Neural cell (in vitro differentiated cells): ENCODE results near the gene SUFU.

Experiments used
- CTCF ChIP-seq: fragments of 450-650 bp; IDR thresholded peaks from 2 replicates; pipeline ENCODE4 v1.5.1; 2014; ENCODE audit warnings: antibody characterized with exemption, mild to moderate bottlenecking, moderate library complexity; ENCODE audit not compliant: poor library complexity, severe bottlenecking
- EP300 ChIP-seq: fragments of 450-650 bp; conservative IDR thresholded peaks from 2 replicates; pipeline ENCODE4 v1.6.1; 2014; ENCODE audit warnings: antibody characterized with exemption, mild to moderate bottlenecking, moderate library complexity; ENCODE audit not compliant: poor library complexity, severe bottlenecking
- EZH2 ChIP-seq: fragments of 200-600, 300-800 bp; shearing (Covaris generic), sonication (generic); IDR thresholded peaks from 2 replicates; pipeline ENCODE4 v1.6.1; 2014; ENCODE audit warnings: antibody characterized with exemption, low read length, borderline replicate concordance, mild to moderate bottlenecking; ENCODE audit not compliant: insufficient read depth, poor library complexity, severe bottlenecking
- POLR2AphosphoS5 ChIP-seq: IDR thresholded peaks from 2 replicates; pipeline ENCODE4 v1.6.1; 2012
- RAD21 ChIP-seq: fragments of 450-650 bp; conservative IDR thresholded peaks from 2 replicates; pipeline ENCODE4 v1.6.1; 2014; ENCODE audit warnings: antibody characterized with exemption, mild to moderate bottlenecking, moderate library complexity
- REST ChIP-seq: IDR thresholded peaks from 2 replicates; pipeline ENCODE4 v1.6.1; 2012; ENCODE audit warnings: borderline replicate concordance

GRCh38 chr10:102647443-102648268, 143.9 kb downstream of the SUFU start:
- TF ChIP-seq EZH2, result no peak
- no peak for TF ChIP-seq CTCF
- TF ChIP-seq POLR2AphosphoS5, result no peak
- no peak for TF ChIP-seq REST
- no peak for TF ChIP-seq RAD21
- TF ChIP-seq EP300, result no peak
